HUES64 (cell line): ENCODE measurements around the gene MCL1. TPM values are rescaled to one million over a fixed set of nuclear protein-coding genes. Genes with fewer than 3 reads are reported as not detected.
"Not testable (repeated sequence)": the region's sequence is repeated elsewhere in the genome, so short reads cannot be mapped to it uniquely, and the experiment has no call there.

Experiments used
- H3K27ac ChIP-seq: 2 replicates; pipeline ENCODE4 v1.7.0; 2013; ENCODE audit warnings: low read depth, low read length, inconsistent platforms
- H3K27me3 ChIP-seq: 2 replicates; pipeline ENCODE4 v1.6.1; 2013; ENCODE audit warnings: mild to moderate bottlenecking, low read length; ENCODE audit not compliant: insufficient read depth
- H3K36me3 ChIP-seq: 2 replicates; pipeline ENCODE4 v1.6.1; 2013; ENCODE audit warnings: mild to moderate bottlenecking, low read length; ENCODE audit not compliant: insufficient read depth
- H3K4me1 ChIP-seq: 2 replicates; pipeline ENCODE4 v1.6.1; 2013; ENCODE audit warnings: mild to moderate bottlenecking, low read length, moderate library complexity; ENCODE audit not compliant: insufficient read depth
- H3K4me3 ChIP-seq: 2 replicates; pipeline ENCODE4 v1.5.1; 2013; ENCODE audit warnings: mild to moderate bottlenecking, low read length, moderate library complexity
- H3K9ac ChIP-seq: 2 replicates; pipeline ENCODE4 v1.6.1; 2013; ENCODE audit warnings: mild to moderate bottlenecking, low read depth, low read length
- H3K9me3 ChIP-seq: 2 replicates; pipeline ENCODE4 v1.6.1; 2013; ENCODE audit warnings: low read depth, low read length; ENCODE audit not compliant: insufficient read depth
- WGBS: fragments of 150-250, 120-280 bp; methylation state at CpG from one replicate; pipeline ENCODE4 v1.1.7; 2013; ENCODE audit warnings: missing lambda C conversion rate; 5-methylcytosine and 5-hydroxymethylcytosine counted together
- polyA plus RNA-seq, 2 experiments: library from polyadenylated mRNA; stranded (reverse); fragments of 50-300 nt; gene quantifications; one replicate each; pipeline ENCODE4 v1.2.3, GENCODE V29; 2013

MCL1 gene
- polyA plus RNA-seq (2013, experiment 1 of 2): 126 TPM
- polyA plus RNA-seq (2013, experiment 2 of 2): 126 TPM

DNA sequence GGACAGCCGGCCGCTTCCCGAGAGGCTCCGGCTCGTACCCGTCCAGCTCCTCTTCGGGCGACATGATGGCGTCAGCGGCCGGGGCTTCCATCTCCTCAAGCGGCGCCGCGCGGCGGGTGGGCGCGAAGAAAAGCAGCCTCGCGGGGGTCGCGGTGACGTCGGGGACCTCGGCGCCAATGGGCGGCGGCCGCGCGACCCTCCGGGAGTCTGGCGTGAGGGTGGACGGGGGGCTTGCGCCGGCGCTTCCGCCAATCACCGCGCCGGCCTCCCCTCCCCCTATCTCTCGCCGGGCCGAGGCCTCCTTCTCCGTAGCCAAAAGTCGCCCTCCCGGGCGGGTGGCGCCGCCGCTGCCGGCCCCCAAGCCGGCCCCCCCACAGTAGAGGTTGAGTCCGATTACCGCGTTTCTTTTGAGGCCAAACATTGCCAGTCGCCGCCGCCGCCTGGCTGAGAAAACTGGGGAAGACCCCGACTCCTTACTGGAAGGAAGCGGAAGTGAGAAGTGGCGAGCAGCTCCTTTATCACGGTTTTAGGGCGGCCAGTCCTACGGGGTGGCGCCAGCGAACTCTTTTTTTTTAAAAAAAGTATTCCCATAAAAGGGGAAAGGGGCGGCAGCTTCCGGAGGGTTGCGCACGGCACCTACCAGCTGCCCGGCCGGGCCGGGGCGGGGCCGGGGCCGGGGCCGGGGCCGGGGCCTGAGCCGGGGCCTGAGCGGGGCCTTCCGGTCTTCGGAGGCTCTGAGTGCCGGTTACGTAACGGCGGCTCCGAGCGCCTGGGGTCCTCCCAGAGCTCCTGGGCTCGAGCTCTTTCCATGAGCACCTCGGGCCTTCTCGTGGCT lies at the start of gene MCL1:
Gene MCL1, minus strand, starts transcription at position 501 of the 835 bp plus-strand sequence. Its CDS starts 80 bp downstream, at position 421.
- Histone ChIP-seq H3K27me3 (no peaks in the 10 kb centered on the region), H3K9me3 (no peaks in the 10 kb centered on the region), H3K36me3 (peaks cover 46% of the 10 kb centered on the region), H3K9ac (peak within 1 kb of the TSS; percentile 99), H3K27ac (peak within 1 kb of the TSS; percentile 100), H3K4me3 (peak within 1 kb of the TSS; percentile 99), H3K4me1 (peaks cover 22% of the 10 kb centered on the region)
- under 1% methylated on average over 94 of the region's 94 CpGs for WGBS

DNA sequence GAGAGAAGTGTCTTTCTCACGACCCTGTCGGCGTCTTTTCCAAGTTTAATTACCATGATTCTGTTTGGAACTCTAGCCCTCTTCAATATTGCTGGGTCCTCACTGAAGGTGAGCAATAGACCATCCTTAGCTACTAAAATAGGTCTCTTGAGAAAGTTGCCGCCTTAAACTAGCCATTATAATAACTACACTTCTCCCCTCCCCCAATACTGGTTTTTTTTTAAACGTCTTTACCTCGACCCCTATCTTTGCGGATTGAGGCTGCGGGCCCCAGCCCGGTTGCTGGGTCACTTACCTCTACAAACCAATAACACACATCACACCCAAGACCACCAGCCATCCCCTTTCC lies 49.3 kb upstream of the MCL1 start:
- H3K27me3 ChIP-seq: no peaks in the 10 kb centered on the region
- peaks cover 42% of the 10 kb centered on the region for H3K36me3 ChIP-seq
- H3K4me3 ChIP-seq: peak overlapping the region; percentile 81
- peak overlapping the region; percentile 81 for H3K27ac ChIP-seq
- 0% methylated on average over 9 of the region's 9 CpGs for WGBS
- H3K9me3 ChIP-seq: no peaks in the 10 kb centered on the region
- H3K9ac ChIP-seq: peak overlapping the region; percentile 82
- peaks cover 22% of the 10 kb centered on the region; the same call in 1 of the 2 replicates for H3K4me1 ChIP-seq

DNA sequence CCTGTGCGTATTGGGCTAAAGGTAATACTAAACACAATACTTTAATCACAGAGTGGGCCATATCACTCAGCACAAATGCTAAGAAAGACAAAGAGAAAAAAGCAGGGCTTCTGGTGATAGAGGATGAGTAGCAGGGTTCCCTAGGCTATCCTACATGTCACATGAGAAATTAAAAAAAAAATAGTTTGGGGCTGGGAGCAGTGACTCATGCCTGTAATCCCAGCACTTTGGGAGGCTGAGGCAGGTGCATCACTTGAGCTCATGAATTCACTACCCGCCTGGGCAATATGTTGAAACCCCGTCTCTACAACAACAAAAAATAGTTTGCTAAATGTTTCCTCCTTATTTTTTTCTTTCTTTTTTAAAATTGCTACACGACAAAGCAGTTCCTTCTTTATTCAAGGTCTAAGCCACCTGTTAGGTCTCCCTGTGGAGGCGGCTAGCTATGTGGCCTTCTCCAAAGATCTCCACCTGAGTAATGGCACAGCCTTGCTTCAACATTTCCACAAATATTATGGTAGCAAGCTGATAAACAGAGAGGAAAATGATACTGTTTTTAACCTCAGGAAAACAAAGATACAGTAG lies 48.5 kb upstream of the MCL1 start:
- Histone ChIP-seq H3K36me3 (peaks cover 49% of the 10 kb centered on the region), H3K27ac (peak overlapping the region; percentile 81; the same call in 1 of the 2 replicates), H3K4me3 (peak overlapping the region; percentile 81), H3K4me1 (peaks cover 22% of the 10 kb centered on the region; the same call in 1 of the 2 replicates), H3K9ac (peak overlapping the region; percentile 82), H3K27me3 (no peaks in the 10 kb centered on the region), H3K9me3 (no peaks in the 10 kb centered on the region)
- WGBS: 77% methylated on average over 4 of the region's 5 CpGs

DNA sequence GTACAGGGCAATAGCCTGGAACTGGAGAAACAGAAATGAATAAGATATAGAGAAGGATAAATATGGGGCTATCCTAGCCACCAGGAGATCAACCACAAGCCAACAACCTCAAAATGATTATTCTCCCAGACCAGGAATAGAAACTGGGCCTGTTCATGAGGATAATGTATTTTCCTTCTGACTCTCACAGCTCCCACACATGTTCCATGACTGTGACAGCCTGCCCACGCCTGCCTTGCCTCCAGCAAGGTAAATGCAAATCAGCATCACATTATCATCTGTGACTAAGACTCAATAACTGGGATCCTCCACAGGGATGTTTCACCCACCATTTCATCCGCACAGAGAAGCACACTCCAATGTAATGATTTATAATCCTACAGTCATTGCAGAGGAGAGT lies 46.7 kb upstream of the MCL1 start:
- Histone ChIP-seq H3K27ac (no peak overlapping the region), H3K4me1 (peaks cover 12% of the 10 kb centered on the region), H3K9ac (no peak overlapping the region), H3K27me3 (no peaks in the 10 kb centered on the region), H3K9me3 (no peaks in the 10 kb centered on the region), H3K4me3 (no peak overlapping the region), H3K36me3 (peaks cover 62% of the 10 kb centered on the region)
- 94% methylated on average over 2 of the region's 2 CpGs for WGBS

- not testable (repeated sequence) for H3K9ac ChIP-seq, H3K9me3 ChIP-seq, H3K4me1 ChIP-seq, H3K27ac ChIP-seq, H3K27me3 ChIP-seq, H3K4me3 ChIP-seq
- peaks cover 78% of the 10 kb centered on the region for H3K36me3 ChIP-seq
- WGBS: 80% methylated on average over 1 of the region's 1 CpG
These were observed 45.1 kb upstream of the MCL1 start for GRCh38 chr1:150624546-150624945.

GRCh38 chr1:150624134-150624533 lies 44.7 kb upstream of the MCL1 start:
- not testable (repeated sequence) for H3K27me3 ChIP-seq, H3K9me3 ChIP-seq, H3K4me1 ChIP-seq, H3K27ac ChIP-seq, H3K4me3 ChIP-seq, H3K9ac ChIP-seq
- 89% methylated on average over 1 of the region's 1 CpG for WGBS
- H3K36me3 ChIP-seq: peaks cover 82% of the 10 kb centered on the region

DNA sequence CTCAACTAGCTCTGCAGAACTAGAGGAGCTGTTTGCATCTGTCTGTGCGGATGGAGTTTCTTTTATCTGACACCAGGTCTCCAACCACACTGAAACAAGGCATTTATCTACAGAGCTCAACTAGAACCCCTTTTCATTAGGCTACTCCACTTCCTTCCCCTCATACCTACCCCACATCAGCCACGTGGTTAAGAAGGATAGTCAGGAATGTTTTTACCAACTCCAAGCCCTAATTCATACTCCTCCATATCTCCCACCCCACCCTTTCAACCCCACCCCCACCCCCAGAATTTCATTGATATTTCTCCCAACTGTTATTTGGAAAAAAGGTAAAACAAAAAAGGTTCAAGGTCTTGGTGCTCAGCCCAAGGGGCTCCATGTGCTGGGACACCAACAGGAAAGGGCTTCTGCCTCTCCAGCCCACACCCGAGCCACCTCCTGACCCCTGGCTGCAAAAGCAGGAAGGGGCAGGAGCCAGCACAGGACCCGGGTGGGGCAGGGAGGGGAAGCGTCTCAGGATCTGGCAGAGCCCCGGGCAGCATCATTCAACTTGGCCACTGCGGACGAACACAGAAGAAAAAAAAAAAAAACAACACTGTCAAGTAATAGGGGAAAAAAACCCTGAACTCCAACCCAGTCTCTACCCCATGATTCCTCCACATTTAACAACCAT lies 43.0 kb upstream of the MCL1 start:
- Histone ChIP-seq H3K36me3 (peaks cover 92% of the 10 kb centered on the region), H3K9me3 (no peaks in the 10 kb centered on the region), H3K4me3 (no peak overlapping the region), H3K27me3 (no peaks in the 10 kb centered on the region), H3K9ac (no peak overlapping the region), H3K4me1 (peaks cover under 1% of the 10 kb centered on the region), H3K27ac (peak overlapping the region; percentile 10; the same call in 1 of the 2 replicates)
- WGBS: 77% methylated on average over 8 of the region's 8 CpGs

GRCh38 chr1:150621497-150622302 lies 42.3 kb upstream of the MCL1 start:
- WGBS: 93% methylated on average over 5 of the region's 8 CpGs
- peak overlapping the region; percentile 10; the same call in 1 of the 2 replicates for H3K27ac ChIP-seq
- no peaks in the 10 kb centered on the region for H3K27me3 ChIP-seq
- no peak overlapping the region for H3K4me3 ChIP-seq
- H3K9me3 ChIP-seq: no peaks in the 10 kb centered on the region
- no peak overlapping the region for H3K9ac ChIP-seq
- no peaks in the 10 kb centered on the region; the same call in none of the 2 replicates for H3K4me1 ChIP-seq
- peaks cover 92% of the 10 kb centered on the region for H3K36me3 ChIP-seq

DNA sequence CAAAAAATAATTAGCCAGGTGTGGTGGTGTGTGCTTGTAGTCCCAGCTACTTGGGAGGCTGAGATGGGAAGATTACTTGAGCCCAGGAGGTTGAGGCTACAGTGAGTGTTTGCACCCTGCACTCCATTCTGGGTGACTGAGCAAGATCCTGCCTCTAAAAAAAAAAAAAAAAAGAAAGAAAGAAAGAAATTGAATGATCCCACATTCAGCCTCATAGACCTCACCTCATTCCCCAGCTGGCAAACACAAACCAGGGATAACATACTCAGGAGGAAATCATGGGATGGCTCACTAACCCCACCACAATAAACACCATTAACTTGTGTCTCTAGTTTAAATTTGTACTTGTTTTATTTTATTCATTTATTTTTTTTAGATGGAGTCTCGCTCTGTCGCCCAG lies 41.5 kb upstream of the MCL1 start:
- H3K36me3 ChIP-seq: peaks cover 90% of the 10 kb centered on the region
- WGBS: 100% methylated on average over 2 of the region's 2 CpGs
- H3K4me3 ChIP-seq: no peak overlapping the region
- no peaks in the 10 kb centered on the region for H3K9me3 ChIP-seq
- H3K9ac ChIP-seq: no peak overlapping the region
- H3K27ac ChIP-seq: no peak overlapping the region
- H3K27me3 ChIP-seq: no peaks in the 10 kb centered on the region
- H3K4me1 ChIP-seq: no peaks in the 10 kb centered on the region; the same call in none of the 2 replicates

DNA sequence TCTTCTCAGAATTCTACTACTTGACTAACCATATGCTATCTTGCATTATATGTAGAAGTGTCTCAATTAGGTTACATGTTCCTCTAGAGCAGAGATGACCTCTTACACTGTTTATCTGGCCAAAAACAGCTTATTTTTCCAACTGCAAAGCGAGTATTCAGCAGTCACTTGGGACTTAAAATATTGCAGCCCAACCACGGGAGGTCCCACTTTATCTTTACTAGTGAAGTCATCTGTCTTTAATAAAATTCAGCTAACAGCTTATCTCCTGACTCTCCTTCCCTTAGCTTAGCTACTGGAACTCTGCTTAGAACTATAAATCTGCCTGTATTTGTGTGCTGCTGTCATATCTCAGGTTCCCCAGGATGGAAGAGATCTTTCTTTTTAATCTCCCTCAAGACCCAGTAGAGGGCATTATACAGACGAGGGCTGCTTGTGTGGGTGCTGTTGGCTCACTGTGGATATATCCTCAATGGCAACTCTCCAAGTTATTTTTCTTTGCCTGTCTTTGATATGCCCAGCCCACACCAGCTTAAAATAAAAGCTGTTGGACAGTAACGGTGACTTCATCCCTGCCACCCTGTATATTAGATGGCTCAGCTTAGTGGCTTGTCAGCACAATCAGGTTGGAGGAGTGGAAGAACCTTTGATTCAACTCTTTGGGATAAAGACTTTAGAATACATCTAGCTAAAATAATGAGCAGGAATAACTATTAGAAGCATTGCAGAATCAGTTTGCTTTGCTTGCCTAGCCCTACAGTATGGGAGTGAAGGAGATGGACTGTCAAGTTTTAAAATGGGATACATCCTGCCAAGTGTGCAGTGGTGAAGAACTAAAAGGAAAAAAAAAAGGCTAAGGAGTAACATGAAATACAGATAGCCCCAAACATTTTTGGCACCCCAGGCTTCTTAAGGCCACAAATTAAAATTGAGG lies 40.4 kb upstream of the MCL1 start:
- Histone ChIP-seq H3K4me3 (no peak overlapping the region), H3K27me3 (no peaks in the 10 kb centered on the region), H3K9me3 (no peaks in the 10 kb centered on the region), H3K4me1 (no peaks in the 10 kb centered on the region; the same call in none of the 2 replicates), H3K9ac (no peak overlapping the region), H3K27ac (no peak overlapping the region), H3K36me3 (peaks cover 90% of the 10 kb centered on the region)
- 91% methylated on average over 4 of the region's 4 CpGs for WGBS
